Smooth muscle cell (in vitro differentiated cells): Measurements from ENCODE around the gene HBD. TPM values are rescaled to one million over a fixed set of nuclear protein-coding genes. Genes with fewer than 3 reads are reported as not detected.

Source experiments
- DNase-seq: peaks from one replicate; lab custom pipeline; 2025; ENCODE audit not compliant: unreplicated experiment; lab: John Stamatoyannopoulos, UW
- H2AFZ ChIP-seq: fragments of 200-600 bp; sonication (generic); 2 replicates; pipeline ENCODE4 v1.6.0; 2016; ENCODE audit warnings: antibody characterized with exemption, low read depth, mild to moderate bottlenecking
- H3F3A ChIP-seq: fragments of 200-600 bp; sonication (generic); 2 replicates; pipeline ENCODE4 v1.6.0; 2017; ENCODE audit warnings: antibody characterized with exemption, low read depth
- H3K27ac ChIP-seq: fragments of 200-600 bp; sonication (generic); 2 replicates; pipeline ENCODE4 v1.5.1; 2016; ENCODE audit warnings: low read depth, mild to moderate bottlenecking
- H3K27me3 ChIP-seq: fragments of 200-600 bp; sonication (generic); 2 replicates; pipeline ENCODE4 v1.6.1; 2016; ENCODE audit warnings: low read depth, mild to moderate bottlenecking
- H3K36me3 ChIP-seq: fragments of 200-600 bp; sonication (generic); 2 replicates; pipeline ENCODE4 v1.5.1; 2016; ENCODE audit warnings: low read depth
- H3K4me1 ChIP-seq: fragments of 200-600 bp; sonication (generic); 2 replicates; pipeline ENCODE4 v1.5.1; 2016; ENCODE audit warnings: low read depth
- H3K4me2 ChIP-seq: fragments of 200-600 bp; sonication (generic); 2 replicates; pipeline ENCODE4 v1.6.0; 2016; ENCODE audit warnings: mild to moderate bottlenecking
- H3K4me3 ChIP-seq: fragments of 200-600 bp; sonication (generic); 2 replicates; pipeline ENCODE4 v1.5.1; 2016; ENCODE audit warnings: mild to moderate bottlenecking
- H3K79me2 ChIP-seq: fragments of 200-600 bp; sonication (generic); 2 replicates; pipeline ENCODE4 v1.6.0; 2016; ENCODE audit warnings: low read depth, mild to moderate bottlenecking
- H3K9ac ChIP-seq: fragments of 200-600 bp; sonication (generic); 2 replicates; pipeline ENCODE4 v1.6.0; 2016; ENCODE audit warnings: low read depth
- H3K9me3 ChIP-seq: fragments of 200-600 bp; sonication (generic); replicated peaks from 2 replicates; pipeline ENCODE4 v1.5.1; 2016; ENCODE audit warnings: low read depth
- H4K20me1 ChIP-seq: fragments of 200-600 bp; sonication (generic); 2 replicates; pipeline ENCODE4 v1.6.0; 2016; ENCODE audit warnings: low read depth
- WGBS: methylation state at CpG from one replicate; pipeline ENCODE4 v1.1.7; 2016; ENCODE audit warnings: low lambda C conversion rate; 5-methylcytosine and 5-hydroxymethylcytosine counted together
- polyA plus RNA-seq: library from polyadenylated mRNA; unstranded; fragments of >200 nt; fragmentation: Nextera tagmentation; extraction: Ambion mirVana; gene quantifications from 2 replicates; pipeline ENCODE4 v1.2.1, GENCODE V29; 2016
- total RNA-seq: library from RNA; depleted of rRNA; stranded (reverse); fragments of >200 nt; gene quantifications from 2 replicates; pipeline ENCODE4 v1.2.3, GENCODE V29; 2014
- TF ChIP-seq, protein P1 (sequence below): fragments of 200-600 bp; sonication (generic); IDR thresholded peaks from 2 replicates; pipeline ENCODE4 v1.5.1; 2017; ENCODE audit warnings: borderline replicate concordance, mild to moderate bottlenecking, antibody characterized with exemption; ENCODE audit not compliant: insufficient read depth, poor library complexity, severe bottlenecking

Gene HBD
- total and polyA plus RNA-seq, 2 experiments from 2014 or later = not detected

DNA sequence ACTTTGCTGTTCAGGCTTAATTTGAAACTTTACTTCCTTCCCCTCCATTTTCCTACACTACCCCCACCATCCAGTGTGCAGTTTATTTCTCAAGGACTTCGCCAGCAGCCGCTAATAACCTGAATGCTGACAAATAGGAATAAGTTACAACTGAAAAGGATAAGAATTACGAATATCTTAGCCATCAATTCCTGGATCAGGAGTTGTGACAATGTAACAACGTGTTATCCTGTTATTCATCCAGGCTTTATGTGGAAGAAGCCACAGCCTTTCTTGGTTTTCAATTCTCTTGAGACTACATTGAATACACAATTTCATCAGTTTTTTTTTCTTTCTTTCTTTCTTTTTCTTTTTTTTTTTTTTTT is 9.5 kb upstream of the HBD start:
- Histone ChIP-seq H2AFZ (no peak overlapping the region), H3K4me2 (no peak overlapping the region), H3K27ac (no peak overlapping the region), H3K9me3 (no peaks in the 10 kb centered on the region), H3K79me2 (no peaks in the 10 kb centered on the region), H3K4me1 (no peaks in the 10 kb centered on the region), H3K9ac (no peak overlapping the region), H3K27me3 (no peaks in the 10 kb centered on the region), H3K36me3 (no peaks in the 10 kb centered on the region), H3F3A (no peaks in the 10 kb centered on the region), H4K20me1 (no peaks in the 10 kb centered on the region), H3K4me3 (no peak overlapping the region)
- no peak for DNase-seq
- 85% methylated on average over 4 of the region's 4 CpGs for WGBS
- TF ChIP-seq, protein P1, sequence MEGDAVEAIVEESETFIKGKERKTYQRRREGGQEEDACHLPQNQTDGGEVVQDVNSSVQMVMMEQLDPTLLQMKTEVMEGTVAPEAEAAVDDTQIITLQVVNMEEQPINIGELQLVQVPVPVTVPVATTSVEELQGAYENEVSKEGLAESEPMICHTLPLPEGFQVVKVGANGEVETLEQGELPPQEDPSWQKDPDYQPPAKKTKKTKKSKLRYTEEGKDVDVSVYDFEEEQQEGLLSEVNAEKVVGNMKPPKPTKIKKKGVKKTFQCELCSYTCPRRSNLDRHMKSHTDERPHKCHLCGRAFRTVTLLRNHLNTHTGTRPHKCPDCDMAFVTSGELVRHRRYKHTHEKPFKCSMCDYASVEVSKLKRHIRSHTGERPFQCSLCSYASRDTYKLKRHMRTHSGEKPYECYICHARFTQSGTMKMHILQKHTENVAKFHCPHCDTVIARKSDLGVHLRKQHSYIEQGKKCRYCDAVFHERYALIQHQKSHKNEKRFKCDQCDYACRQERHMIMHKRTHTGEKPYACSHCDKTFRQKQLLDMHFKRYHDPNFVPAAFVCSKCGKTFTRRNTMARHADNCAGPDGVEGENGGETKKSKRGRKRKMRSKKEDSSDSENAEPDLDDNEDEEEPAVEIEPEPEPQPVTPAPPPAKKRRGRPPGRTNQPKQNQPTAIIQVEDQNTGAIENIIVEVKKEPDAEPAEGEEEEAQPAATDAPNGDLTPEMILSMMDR = no peak

DNA sequence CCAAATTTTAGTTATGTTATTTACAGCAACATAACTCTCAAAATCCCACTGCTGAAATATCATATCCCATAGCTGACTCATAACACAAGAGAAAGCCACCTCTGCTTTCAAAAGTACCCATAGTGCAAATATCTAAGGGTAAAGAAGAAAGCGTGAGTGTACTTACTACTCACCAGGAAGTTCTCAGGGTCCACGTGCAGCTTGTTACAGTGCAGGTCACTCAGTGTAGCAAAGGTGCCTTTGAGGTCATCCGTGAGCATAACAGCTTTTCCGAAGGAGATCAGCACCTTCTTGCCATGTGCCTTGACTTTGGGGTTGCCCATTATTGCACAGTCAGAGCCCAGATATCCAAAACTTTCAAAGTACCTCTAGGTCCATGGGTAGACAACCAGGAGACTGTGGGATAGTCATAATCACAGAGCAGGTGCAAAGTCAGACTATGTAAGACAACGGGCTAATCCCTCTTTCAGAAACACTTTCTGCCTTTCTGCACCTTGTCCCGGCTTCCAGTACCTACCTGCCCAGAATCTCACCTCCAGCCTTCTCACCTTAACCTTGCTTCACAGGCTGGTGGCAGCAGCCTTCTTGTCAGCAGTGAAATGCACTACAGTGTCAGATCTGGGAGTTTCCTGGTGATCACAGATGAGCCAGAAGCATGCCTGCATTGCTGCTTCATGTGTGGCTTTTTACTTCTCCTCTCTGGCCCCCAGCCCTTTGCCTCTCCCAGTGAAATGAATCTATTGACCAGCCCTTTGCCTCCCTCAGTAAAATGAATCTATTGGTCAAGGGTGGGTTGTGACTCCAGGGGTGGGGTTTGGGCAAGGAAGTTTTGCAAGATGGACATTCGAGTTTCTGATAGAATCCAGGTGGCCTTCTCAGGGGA is 8.9 kb upstream of the HBD start:
- no peaks in the 10 kb centered on the region for H3K36me3 ChIP-seq
- no peaks in the 10 kb centered on the region for H3F3A ChIP-seq
- no peaks in the 10 kb centered on the region for H3K4me1 ChIP-seq
- DNase-seq = no peak
- no peak overlapping the region for H3K4me3 ChIP-seq
- WGBS = 84% methylated on average over 7 of the region's 7 CpGs
- H4K20me1 ChIP-seq = no peaks in the 10 kb centered on the region
- no peak overlapping the region for H2AFZ ChIP-seq
- no peaks in the 10 kb centered on the region for H3K9me3 ChIP-seq
- no peaks in the 10 kb centered on the region for H3K79me2 ChIP-seq
- no peaks in the 10 kb centered on the region for H3K27me3 ChIP-seq
- H3K27ac ChIP-seq = no peak overlapping the region
- H3K4me2 ChIP-seq = no peak overlapping the region
- no peak overlapping the region for H3K9ac ChIP-seq
- TF ChIP-seq, protein P1 = no peak

DNA sequence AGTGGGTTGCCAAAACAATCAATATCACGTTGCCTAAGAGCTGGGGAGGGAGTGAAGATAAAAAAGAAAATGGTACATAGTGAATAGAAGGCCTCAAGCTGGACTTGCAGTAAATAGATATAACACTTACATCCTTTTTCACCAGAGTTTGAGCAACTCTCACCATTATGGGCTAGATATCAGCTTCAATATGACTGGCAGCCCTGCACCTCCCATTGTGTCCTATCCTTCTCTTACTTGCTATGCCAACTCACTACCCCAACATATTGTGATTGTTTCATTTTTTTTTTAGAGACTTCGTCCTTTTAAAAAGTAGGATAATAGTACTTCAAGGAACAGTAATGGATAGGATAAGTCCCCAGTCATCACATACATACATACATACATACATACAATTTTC is 7.9 kb upstream of the HBD start:
- Histone ChIP-seq H3K4me3 (no peak overlapping the region), H3K4me1 (no peaks in the 10 kb centered on the region), H3K36me3 (no peaks in the 10 kb centered on the region), H2AFZ (no peak overlapping the region), H3K9me3 (no peaks in the 10 kb centered on the region), H3K4me2 (no peak overlapping the region), H3K79me2 (no peaks in the 10 kb centered on the region), H3F3A (no peaks in the 10 kb centered on the region), H3K27ac (no peak overlapping the region), H4K20me1 (no peaks in the 10 kb centered on the region), H3K27me3 (no peaks in the 10 kb centered on the region), H3K9ac (no peak overlapping the region)
- 86% methylated on average over 2 of the region's 2 CpGs for WGBS
- DNase-seq = no peak
- TF ChIP-seq, protein P1 = no peak

- 87% methylated on average over 3 of the region's 3 CpGs for WGBS
- no peak overlapping the region for H3K4me3 ChIP-seq
- no peaks in the 10 kb centered on the region for H3F3A ChIP-seq
Observed at GRCh38 chr11:5241458-5241857, 7.2 kb upstream of the HBD start.

More at GRCh38 chr11:5241458-5241857, 7.2 kb upstream of the HBD start:
- H4K20me1 ChIP-seq = no peaks in the 10 kb centered on the region
- no peaks in the 10 kb centered on the region for H3K4me1 ChIP-seq
- no peak overlapping the region for H3K27ac ChIP-seq
- H2AFZ ChIP-seq = no peak overlapping the region
- no peak overlapping the region for H3K4me2 ChIP-seq
- no peaks in the 10 kb centered on the region for H3K27me3 ChIP-seq
- no peaks in the 10 kb centered on the region for H3K9me3 ChIP-seq
- no peak for DNase-seq
- no peak overlapping the region for H3K9ac ChIP-seq
- H3K79me2 ChIP-seq = no peaks in the 10 kb centered on the region
- TF ChIP-seq, protein P1 = no peak
- no peaks in the 10 kb centered on the region for H3K36me3 ChIP-seq
